Panc1 (cell line): ENCODE results near the gene BASP1.

Experiments used
- CTCF ChIP-seq: fragments of 450-650 bp; IDR thresholded peaks from 2 replicates; pipeline ENCODE4 v1.5.1; 2017; ENCODE audit warnings: mild to moderate bottlenecking
- REST ChIP-seq, 2 experiments: IDR thresholded peaks; 2 replicates each; pipeline ENCODE4 v1.6.1; 2011 to 2012; ENCODE audit warnings: low read depth in 2 of 2, control low read depth in 1 of 2, low read length in 1 of 2, mild to moderate bottlenecking in 1 of 2, moderate library complexity in 1 of 2; ENCODE audit not compliant: insufficient read depth in 1 of 2

DNA sequence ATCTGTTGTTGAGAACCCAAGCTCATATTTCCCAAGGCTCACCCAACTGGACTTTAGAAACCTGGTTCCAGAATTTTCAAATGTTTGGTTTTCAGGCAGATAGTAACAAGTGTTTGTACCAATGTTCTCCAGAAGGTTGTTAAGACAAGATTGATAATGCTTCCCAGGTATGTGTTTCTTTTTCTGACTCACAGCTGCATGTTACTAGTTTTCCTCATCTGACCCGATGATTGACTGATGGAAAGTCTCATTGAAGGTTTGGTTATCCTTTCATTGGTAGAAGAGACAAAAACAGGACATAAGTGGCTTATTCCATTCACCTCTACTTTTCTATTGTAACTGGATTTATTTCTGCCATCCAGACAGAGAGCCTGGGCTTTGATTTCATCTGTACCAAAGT is 10.4 kb downstream of the BASP1 start:
- TF ChIP-seq CTCF, result no peak
- no peak for TF ChIP-seq REST (IDR thresholded peaks at IDR 0.05; ENCODE audit: insufficient read depth in 1 of 2, low read depth in 2 of 2, low read length in 1 of 2)
